SK-N-SH (cell line): ENCODE measurements around the gene NRF1. TPM values are rescaled to one million over a fixed set of nuclear protein-coding genes. Genes with fewer than 3 reads are reported as not detected.

Experiments
- CTCF ChIA-PET: fragments of 300-600, 350-600 bp; formaldehyde crosslinking; extraction: SDS; loops from one replicate; lab custom pipeline; 2021; lab: Yijun Ruan, JAX
- POLR2A ChIA-PET: fragments of 350-600 bp; sonication (Branson Sonifier 250); formaldehyde crosslinking; extraction: SDS; loops from one replicate; lab custom pipeline; 2020; ENCODE audit warnings: antibody characterized with exemption, inconsistent platforms; lab: Yijun Ruan, JAX
- DNase-seq: peaks from one replicate; pipeline ENCODE4 v3.0.0; 2012
- H2AFZ ChIP-seq: fragments of 200-600 bp; sonication (generic); 2 replicates; pipeline ENCODE4 v1.8.1; 2016; ENCODE audit warnings: antibody characterized with exemption, mild to moderate bottlenecking, low read depth
- H3F3A ChIP-seq: fragments of 200-600 bp; sonication (generic); replicated peaks from 2 replicates; pipeline ENCODE3; 2016; ENCODE audit warnings: antibody characterized with exemption, mild to moderate bottlenecking; ENCODE audit not compliant: insufficient read depth
- H3K27ac ChIP-seq, 2 experiments: fragments of 200-500 bp in 1 of 2; fragments of 200-600 bp in 1 of 2; sonication (Bioruptor generic) in 1 of 2; sonication (generic), shearing (Covaris generic) in 1 of 2; 2 replicates each; pipeline versions ENCODE4 v1.5.1 to v1.6.1; 2014 to 2016; ENCODE audit warnings: low read depth in 2 of 2, inconsistent platforms in 1 of 2, low read length in 1 of 2, mild to moderate bottlenecking in 1 of 2, mixed read lengths in 1 of 2
- H3K27me3 ChIP-seq: fragments of 200-600 bp; sonication (generic), shearing (Covaris generic); 2 replicates; pipeline ENCODE4 v1.6.1; 2016; ENCODE audit warnings: mixed run types; ENCODE audit not compliant: insufficient read depth
- H3K36me3 ChIP-seq, 2 experiments: fragments of 200-500 bp in 1 of 2; fragments of 200-600 bp in 1 of 2; sonication (Bioruptor generic) in 1 of 2; sonication (generic) in 1 of 2; replicated peaks in 1 of 2; 2 replicates each; pipeline versions ENCODE3 to v1.5.1; 2014 to 2016; ENCODE audit warnings: low read length in 1 of 2, mild to moderate bottlenecking in 1 of 2; ENCODE audit not compliant: insufficient read depth in 2 of 2, control insufficient read depth in 1 of 2
- H3K4me1 ChIP-seq, 2 experiments: fragments of 200-500 bp in 1 of 2; fragments of 200-600 bp in 1 of 2; sonication (Bioruptor generic) in 1 of 2; sonication (generic), shearing (Covaris generic) in 1 of 2; 2 replicates each; pipeline versions ENCODE4 v1.5.1 to v1.6.1; 2014 to 2016; ENCODE audit warnings: low read depth in 1 of 2, low read length in 1 of 2, mixed run types in 1 of 2; ENCODE audit not compliant: insufficient read depth in 2 of 2, control insufficient read depth in 1 of 2
- H3K4me2 ChIP-seq: fragments of 200-600 bp; sonication (generic), shearing (Covaris generic); 2 replicates; pipeline ENCODE4 v1.6.1; 2017; ENCODE audit warnings: mixed run types
- H3K4me3 ChIP-seq, 2 experiments: fragments of 200-500 bp in 1 of 2; fragments of 200-600 bp in 1 of 2; sonication (Bioruptor generic) in 1 of 2; sonication (generic), shearing (Covaris generic) in 1 of 2; 2 replicates each; pipeline versions ENCODE4 v1.5.1 to v1.8.1; 2014 to 2016; ENCODE audit warnings: low read depth in 2 of 2, inconsistent platforms in 1 of 2, low read length in 1 of 2, mild to moderate bottlenecking in 1 of 2, mixed read lengths in 1 of 2, moderate library complexity in 1 of 2
- H3K79me2 ChIP-seq: fragments of 200-600 bp; sonication (generic); 2 replicates; pipeline ENCODE4 v1.8.1; 2017; ENCODE audit warnings: mild to moderate bottlenecking; ENCODE audit not compliant: insufficient read depth
- H3K9ac ChIP-seq: fragments of 200-600 bp; sonication (generic); 2 replicates; pipeline ENCODE4 v1.6.1; 2017; ENCODE audit warnings: mixed run types
- H3K9me2 ChIP-seq: fragments of 200-600 bp; sonication (generic); 2 replicates; pipeline ENCODE4 v1.6.1; 2017; ENCODE audit warnings: mixed run types
- H3K9me3 ChIP-seq: fragments of 200-600 bp; sonication (generic); 2 replicates; pipeline ENCODE4 v1.6.1; 2017; ENCODE audit warnings: mixed run types, mild to moderate bottlenecking, moderate library complexity
- H4K20me1 ChIP-seq: fragments of 200-600 bp; sonication (generic); 2 replicates; pipeline ENCODE4 v1.6.1; 2017; ENCODE audit warnings: mild to moderate bottlenecking, mixed run types; ENCODE audit not compliant: insufficient read depth
- ELF1 ChIP-seq: IDR thresholded peaks from 2 replicates; pipeline ENCODE4 v1.4.0; 2012
- GABPA ChIP-seq: IDR thresholded peaks from 2 replicates; pipeline ENCODE4 v1.4.0; 2012; ENCODE audit warnings: low read depth, mild to moderate bottlenecking
- GATA2 ChIP-seq: sonication (generic); formaldehyde crosslinking; IDR thresholded peaks from 2 replicates; pipeline ENCODE4 v1.5.0; 2020; ENCODE audit warnings: mild to moderate bottlenecking, missing genetic modification reagents
- SIN3A ChIP-seq: IDR thresholded peaks from 2 replicates; pipeline ENCODE4 v1.6.1; 2012; ENCODE audit warnings: low read depth, mild to moderate bottlenecking, low read length, moderate library complexity, borderline replicate concordance
- WGBS: methylation state at CpG from one replicate; pipeline ENCODE4 v1.1.6; 2017; ENCODE audit warnings: low lambda C conversion rate; 5-methylcytosine and 5-hydroxymethylcytosine counted together
- polyA plus RNA-seq, 3 experiments: library from polyadenylated mRNA; depleted of rRNA; stranded (reverse); fragments of >200 nt; gene quantifications; 2 replicates each; pipeline ENCODE4 v1.2.3, GENCODE V29; 2012
- TF ChIP-seq, protein P1 (sequence below): IDR thresholded peaks from 2 replicates; pipeline ENCODE4 v1.6.1; 2012; ENCODE audit warnings: mild to moderate bottlenecking, low read depth, low read length, moderate library complexity

NRF1 gene
- polyA plus RNA-seq, 1 of the 3 experiments (the other 2 are of a cell fraction) = 10.9 TPM

DNA sequence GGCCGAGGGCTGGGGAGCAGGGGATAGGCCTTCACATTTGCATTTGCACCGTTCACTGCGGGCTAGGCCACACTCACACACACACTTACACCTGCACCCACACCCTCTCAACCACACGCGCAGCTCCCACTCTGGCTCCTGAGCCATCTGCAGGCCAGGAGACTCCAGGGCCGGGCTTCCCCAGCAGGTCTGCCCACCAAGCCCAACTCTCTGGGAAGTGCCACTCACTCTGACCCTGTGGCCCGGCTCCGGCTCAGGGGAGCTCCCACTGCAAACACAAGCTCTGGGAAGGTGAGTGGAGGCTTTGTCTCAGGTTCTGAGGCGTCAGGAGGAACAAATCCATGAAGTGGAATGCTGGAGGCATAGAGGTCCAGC lies 157.9 kb downstream of the NRF1 start:
- H4K20me1 ChIP-seq = peaks cover 6% of the 10 kb centered on the region; the same call in 1 of the 2 replicates
- TF ChIP-seq GATA2 (no peak), GABPA (no peak), ELF1 (no peak)
- TF ChIP-seq, protein P1, sequence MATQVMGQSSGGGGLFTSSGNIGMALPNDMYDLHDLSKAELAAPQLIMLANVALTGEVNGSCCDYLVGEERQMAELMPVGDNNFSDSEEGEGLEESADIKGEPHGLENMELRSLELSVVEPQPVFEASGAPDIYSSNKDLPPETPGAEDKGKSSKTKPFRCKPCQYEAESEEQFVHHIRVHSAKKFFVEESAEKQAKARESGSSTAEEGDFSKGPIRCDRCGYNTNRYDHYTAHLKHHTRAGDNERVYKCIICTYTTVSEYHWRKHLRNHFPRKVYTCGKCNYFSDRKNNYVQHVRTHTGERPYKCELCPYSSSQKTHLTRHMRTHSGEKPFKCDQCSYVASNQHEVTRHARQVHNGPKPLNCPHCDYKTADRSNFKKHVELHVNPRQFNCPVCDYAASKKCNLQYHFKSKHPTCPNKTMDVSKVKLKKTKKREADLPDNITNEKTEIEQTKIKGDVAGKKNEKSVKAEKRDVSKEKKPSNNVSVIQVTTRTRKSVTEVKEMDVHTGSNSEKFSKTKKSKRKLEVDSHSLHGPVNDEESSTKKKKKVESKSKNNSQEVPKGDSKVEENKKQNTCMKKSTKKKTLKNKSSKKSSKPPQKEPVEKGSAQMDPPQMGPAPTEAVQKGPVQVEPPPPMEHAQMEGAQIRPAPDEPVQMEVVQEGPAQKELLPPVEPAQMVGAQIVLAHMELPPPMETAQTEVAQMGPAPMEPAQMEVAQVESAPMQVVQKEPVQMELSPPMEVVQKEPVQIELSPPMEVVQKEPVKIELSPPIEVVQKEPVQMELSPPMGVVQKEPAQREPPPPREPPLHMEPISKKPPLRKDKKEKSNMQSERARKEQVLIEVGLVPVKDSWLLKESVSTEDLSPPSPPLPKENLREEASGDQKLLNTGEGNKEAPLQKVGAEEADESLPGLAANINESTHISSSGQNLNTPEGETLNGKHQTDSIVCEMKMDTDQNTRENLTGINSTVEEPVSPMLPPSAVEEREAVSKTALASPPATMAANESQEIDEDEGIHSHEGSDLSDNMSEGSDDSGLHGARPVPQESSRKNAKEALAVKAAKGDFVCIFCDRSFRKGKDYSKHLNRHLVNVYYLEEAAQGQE = no peak
- H3K9ac ChIP-seq = no peak overlapping the region
- CTCF ChIA-PET = no interaction called here
- H3K36me3 ChIP-seq = no peaks in the 10 kb centered on the region
- peaks cover 0 to 7% of the 10 kb centered on the region in 2 experiments; a peak in 1 of 4 replicates for H3K4me1 ChIP-seq
- no peak overlapping the region for H3K27ac ChIP-seq
- no peaks in the 10 kb centered on the region for H3K9me3 ChIP-seq
- no peak overlapping the region for H3K4me2 ChIP-seq
- H3K79me2 ChIP-seq = no peaks in the 10 kb centered on the region
- no peaks in the 10 kb centered on the region for H3K9me2 ChIP-seq
- no peaks in the 10 kb centered on the region for H3K27me3 ChIP-seq
- H3K4me3 ChIP-seq = no peak overlapping the region
- POLR2A ChIA-PET = no interaction called here
- no peak for DNase-seq
- no peak overlapping the region for H2AFZ ChIP-seq
- no peaks in the 10 kb centered on the region for H3F3A ChIP-seq
- WGBS = 91% methylated on average over 9 of the region's 9 CpGs

GRCh38 chr7:129769866-129770808 lies 158.6 kb downstream of the NRF1 start:
- peaks cover 0 to 7% of the 10 kb centered on the region in 2 experiments; a peak in 1 of 4 replicates for H3K4me1 ChIP-seq

More at GRCh38 chr7:129769866-129770808, 158.6 kb downstream of the NRF1 start:
- 56% methylated on average over 14 of the region's 21 CpGs for WGBS
- TF ChIP-seq SIN3A = no peak
- Histone ChIP-seq H4K20me1 (peaks cover 6% of the 10 kb centered on the region; the same call in 1 of the 2 replicates), H3K36me3 (no peaks in the 10 kb centered on the region), H3K79me2 (no peaks in the 10 kb centered on the region), H3K27me3 (no peaks in the 10 kb centered on the region), H3K4me3 (no peak overlapping the region), H3K4me2 (no peak overlapping the region), H3K9me2 (no peaks in the 10 kb centered on the region), H3F3A (no peaks in the 10 kb centered on the region), H3K27ac (no peak overlapping the region), H2AFZ (no peak overlapping the region), H3K9ac (no peak overlapping the region), H3K9me3 (no peaks in the 10 kb centered on the region)
- DNase-seq = peak; percentile 43
- ChIA-PET POLR2A (no interaction called here), CTCF (interaction anchor here (0.6 kb wide), 1 partner anchor 293 kb away, joined by 3 read pairs; no protein-coding TSS in a partner anchor)
